GM18502 (cell line): ENCODE results near the gene MUS81.

Experiments used
- ATAC-seq: cut with Tn5 transposase; IDR thresholded peaks from one replicate; pipeline ENCODE4 v1.9.1; 2021; ENCODE audit warnings: mild to moderate bottlenecking; ENCODE audit not compliant: unreplicated experiment, poor library complexity

The MUS81 gene

GRCh38 chr11:65859095-65859811 is 980 bp upstream of the MUS81 start:
- ATAC-seq: peak; percentile 58

GRCh38 chr11:65859812-65860277 is 388 bp upstream of the MUS81 start:
- no peak for ATAC-seq

- no peak for ATAC-seq
Observed at GRCh38 chr11:65861165-65861505, 902 bp downstream of the MUS81 start.

DNA sequence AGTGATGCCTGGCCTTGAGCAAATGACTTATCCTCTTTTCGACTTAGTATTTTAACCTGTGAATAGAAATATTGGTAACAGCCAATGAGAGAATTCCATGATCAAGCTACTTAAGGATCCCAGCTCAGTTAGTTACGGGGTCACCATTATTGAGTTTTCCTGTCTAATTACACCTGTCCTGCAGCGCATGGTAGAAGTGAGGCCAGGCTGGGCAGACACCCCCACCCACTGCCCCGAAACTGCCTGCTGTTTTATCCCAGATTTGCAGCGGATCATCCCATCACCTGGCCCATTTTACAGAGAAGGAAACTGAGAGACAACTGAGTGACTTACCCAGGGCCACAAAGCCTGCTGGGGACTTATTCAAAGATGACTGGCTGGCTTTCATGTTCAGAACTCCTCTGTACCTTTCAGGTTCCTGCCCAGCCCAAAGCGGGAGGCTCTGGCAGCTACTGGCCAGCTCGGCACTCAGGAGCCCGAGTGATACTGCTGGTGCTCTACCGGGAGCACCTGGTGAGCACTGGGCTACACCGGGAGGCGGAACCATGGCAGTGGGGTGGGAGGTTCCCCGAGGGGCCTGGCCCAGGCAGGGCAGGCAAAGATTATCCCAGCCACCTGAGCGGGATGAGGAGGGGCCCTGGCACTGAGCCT is 1.4 kb downstream of the MUS81 start:
- ATAC-seq: no peak

DNA sequence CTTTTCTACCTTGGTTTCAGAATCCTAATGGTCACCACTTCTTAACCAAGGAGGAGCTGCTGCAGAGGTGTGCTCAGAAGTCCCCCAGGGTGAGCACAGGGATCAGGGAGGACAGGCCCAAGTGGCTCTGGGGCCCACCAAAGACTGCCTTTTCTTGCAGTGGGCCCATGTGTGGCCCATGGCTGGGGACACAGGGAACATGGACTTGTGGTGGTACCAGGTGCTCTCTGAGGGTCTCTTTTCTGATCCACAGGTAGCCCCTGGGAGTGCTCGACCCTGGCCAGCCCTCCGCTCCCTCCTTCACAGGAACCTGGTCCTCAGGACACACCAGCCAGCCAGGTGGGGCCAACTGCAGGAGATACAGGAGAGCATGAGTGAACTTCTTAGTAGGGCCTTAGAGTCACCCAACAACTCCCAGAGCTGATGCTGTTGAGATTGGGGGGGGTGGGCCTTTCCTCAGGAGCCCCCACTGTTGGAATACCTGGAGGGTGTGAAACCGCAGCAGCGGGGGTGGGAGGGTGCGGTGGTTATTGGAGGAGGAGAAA is 2.0 kb downstream of the MUS81 start:
- no peak for ATAC-seq

GRCh38 chr11:65862941-65863888 is 3.0 kb downstream of the MUS81 start:
- no peak for ATAC-seq

DNA sequence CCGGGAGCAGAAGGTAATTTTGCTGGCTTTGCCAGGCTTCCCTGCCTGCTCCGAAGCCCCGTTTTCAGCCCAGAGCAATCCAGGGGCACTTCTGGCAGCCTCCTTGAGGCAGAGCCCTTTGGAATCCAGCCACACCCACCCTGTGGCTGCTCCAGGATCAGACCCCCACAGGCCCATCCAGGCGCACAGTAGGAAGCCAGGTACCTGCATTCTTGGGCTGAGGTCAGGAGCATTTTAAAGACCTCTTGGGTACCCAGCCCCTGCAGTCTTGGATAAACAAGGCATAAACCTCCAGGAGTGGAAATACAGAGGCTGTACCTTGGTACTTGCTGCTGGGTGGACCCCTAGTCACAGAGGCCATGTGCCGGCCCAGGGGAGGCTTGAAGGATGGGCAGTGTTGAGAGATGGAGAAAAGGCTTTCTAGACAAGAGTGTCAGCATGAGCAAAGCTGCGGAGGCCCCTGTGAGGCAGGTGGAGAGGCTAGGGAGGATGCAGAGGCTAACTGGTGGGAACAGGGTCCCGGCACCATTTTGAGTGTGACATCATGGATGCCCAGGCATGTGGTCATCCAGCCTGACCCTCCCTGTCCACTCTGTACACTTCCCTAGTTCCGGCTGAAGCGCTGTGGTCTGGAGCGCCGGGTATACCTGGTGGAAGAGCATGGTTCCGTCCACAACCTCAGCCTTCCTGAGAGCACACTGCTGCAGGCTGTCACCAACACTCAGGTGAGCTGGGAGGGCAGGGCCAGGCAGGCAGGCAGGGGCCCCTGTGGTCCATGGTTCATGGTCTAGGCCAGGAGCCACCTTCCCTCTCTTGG is 3.9 kb downstream of the MUS81 start:
- ATAC-seq: no peak

GRCh38 chr11:65864706-65865471 is 4.7 kb downstream of the MUS81 start:
- ATAC-seq: no peak

- no peak for ATAC-seq
Observed at GRCh38 chr11:65865550-65866172, 5.4 kb downstream of the MUS81 start.

DNA sequence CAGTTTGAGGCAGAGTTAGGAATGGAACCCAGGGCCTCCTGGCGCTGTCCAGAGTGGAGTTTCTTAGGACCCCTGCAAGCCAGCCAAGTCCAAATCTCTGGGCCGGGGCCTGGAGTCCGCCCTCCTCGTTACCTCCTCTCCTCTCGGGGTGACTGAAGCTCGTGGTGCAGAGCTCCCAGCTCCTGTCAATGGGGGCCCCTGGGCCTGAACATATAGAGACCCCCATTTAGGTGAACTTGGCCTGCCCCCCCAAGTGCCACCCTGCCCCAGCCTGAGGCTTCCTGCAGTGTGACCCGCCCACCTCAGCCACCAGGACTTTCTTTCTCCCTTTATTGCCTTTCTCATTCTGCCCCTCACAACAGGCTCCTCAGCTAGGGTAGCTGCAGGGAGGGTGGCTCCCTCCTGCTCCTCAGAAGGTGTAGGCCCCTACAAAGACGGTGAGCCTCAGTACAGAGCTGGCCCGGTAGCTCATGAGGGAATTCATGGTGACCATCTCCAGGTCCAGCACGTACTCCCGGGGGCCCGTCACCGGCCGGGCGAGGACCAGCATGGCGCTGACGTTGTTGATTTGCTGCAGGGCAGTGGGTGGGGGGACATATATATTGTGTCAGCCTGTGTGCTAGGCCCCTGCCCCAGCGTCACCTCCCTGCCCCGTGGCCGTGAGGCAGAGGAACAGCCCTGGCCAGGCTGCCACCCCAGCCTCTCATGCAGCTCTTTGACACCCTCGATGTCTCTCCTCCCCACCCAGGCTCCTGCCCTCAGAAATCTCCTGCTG is 6.5 kb downstream of the MUS81 start:
- no peak for ATAC-seq

GRCh38 chr11:65867284-65868071 is 7.2 kb downstream of the MUS81 start:
- ATAC-seq: no peak

GRCh38 chr11:65868076-65868667 is 7.9 kb downstream of the MUS81 start:
- ATAC-seq: no peak

DNA sequence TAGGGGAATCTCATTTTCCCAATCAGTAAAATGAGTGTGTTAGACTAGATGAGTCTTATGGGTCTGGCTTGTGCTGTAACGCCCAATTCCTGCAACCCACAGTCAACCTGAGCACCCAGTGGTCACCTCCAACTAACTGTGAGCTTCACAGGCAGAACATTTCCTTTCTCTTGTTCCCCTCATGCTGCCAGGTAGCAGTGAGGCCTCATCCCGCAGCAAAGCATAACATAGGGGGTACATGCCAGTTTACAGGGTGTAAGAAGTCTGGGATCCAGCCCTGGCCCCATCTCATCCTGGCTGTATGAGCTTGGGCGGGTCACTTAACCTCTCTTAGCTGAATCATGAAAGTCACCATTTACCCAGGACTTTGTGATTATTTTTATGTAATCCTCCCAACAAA is 8.7 kb downstream of the MUS81 start:
- no peak for ATAC-seq

- no peak for ATAC-seq
Observed at GRCh38 chr11:65869643-65870306, 9.5 kb downstream of the MUS81 start.

- ATAC-seq: no peak
Observed at GRCh38 chr11:65870307-65870658, 10.1 kb downstream of the MUS81 start.
